Astrocyte (in vitro differentiated cells and primary cell): ENCODE data around the gene NAALADL1.

Experiments used
- EZH2 ChIP-seq: IDR thresholded peaks from 2 replicates; pipeline ENCODE4 v1.6.1; 2012; ENCODE audit warnings: mild to moderate bottlenecking, low read length, inconsistent platforms; ENCODE audit not compliant: insufficient read depth
- TF ChIP-seq, protein P1 (sequence below): IDR thresholded peaks from 2 replicates; pipeline ENCODE4 v1.5.1; 2011; ENCODE audit warnings: low read depth, mild to moderate bottlenecking, inconsistent platforms, low read length, moderate library complexity; ENCODE audit not compliant: insufficient read depth

GRCh38 chr11:65056999-65057398 is 1.4 kb downstream of the NAALADL1 start:
- TF ChIP-seq, protein P1, sequence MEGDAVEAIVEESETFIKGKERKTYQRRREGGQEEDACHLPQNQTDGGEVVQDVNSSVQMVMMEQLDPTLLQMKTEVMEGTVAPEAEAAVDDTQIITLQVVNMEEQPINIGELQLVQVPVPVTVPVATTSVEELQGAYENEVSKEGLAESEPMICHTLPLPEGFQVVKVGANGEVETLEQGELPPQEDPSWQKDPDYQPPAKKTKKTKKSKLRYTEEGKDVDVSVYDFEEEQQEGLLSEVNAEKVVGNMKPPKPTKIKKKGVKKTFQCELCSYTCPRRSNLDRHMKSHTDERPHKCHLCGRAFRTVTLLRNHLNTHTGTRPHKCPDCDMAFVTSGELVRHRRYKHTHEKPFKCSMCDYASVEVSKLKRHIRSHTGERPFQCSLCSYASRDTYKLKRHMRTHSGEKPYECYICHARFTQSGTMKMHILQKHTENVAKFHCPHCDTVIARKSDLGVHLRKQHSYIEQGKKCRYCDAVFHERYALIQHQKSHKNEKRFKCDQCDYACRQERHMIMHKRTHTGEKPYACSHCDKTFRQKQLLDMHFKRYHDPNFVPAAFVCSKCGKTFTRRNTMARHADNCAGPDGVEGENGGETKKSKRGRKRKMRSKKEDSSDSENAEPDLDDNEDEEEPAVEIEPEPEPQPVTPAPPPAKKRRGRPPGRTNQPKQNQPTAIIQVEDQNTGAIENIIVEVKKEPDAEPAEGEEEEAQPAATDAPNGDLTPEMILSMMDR = no peak
- no peak for TF ChIP-seq EZH2
